ENCODE data around the gene RAET1L. TPM values are rescaled to one million over a fixed set of nuclear protein-coding genes. Genes with fewer than 3 reads are reported as not detected.

RAET1L gene
- total and polyA plus RNA-seq, 2 experiments from 2014 or later = not detected

DNA sequence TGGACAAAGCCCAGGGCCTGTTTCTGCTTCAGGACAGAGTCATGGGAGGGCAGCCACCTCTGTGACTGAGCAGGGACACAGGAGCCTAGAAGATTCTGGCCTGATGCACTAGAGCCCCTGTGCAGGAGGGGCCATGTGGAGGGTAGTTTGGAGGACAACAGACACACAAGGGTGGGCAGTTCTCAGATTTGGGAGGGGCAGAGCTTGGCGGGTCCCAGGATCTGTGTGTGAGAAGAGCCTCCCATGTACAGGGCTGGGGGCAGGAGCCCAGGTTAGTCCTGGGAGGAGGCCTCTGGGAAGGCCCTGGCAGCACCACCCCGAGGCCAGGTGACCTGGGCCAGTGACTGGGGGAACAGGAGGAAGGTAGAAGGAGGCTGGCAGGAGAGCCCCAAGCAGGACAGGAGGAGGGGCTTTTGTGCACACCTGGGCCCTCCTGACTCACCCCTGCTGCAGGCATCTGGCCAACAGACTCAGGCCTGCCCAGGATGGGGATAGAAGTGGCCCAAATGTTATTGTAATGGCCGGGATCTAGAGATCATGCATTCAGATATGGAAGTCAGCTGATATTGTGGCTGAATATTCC is 45.0 kb upstream of the RAET1L start:
- H3K27me3 Mint-ChIP-seq (ENCODE audit: insufficient read depth, low read depth, poor library complexity) = peaks cover 24% of the 10 kb centered on the region
- no peak for ATAC-seq
- H3K27ac ChIP-seq (ENCODE audit: low read depth) = no peak overlapping the region

More for the DNA sequence above, 45.0 kb upstream of the RAET1L start:
- no peaks in the 10 kb centered on the region for H4K20me1 ChIP-seq (replicated peaks; ENCODE audit: insufficient read depth)
- Mint-ChIP-seq H3K4me3 (no peak overlapping the region), H3K4me1 (peaks cover 17% of the 10 kb centered on the region), H3K27ac (no peak overlapping the region), H3K36me3 (ENCODE audit: low read depth) (no peaks in the 10 kb centered on the region; the same call in 2 of the 3 replicates), H3K9me3 (no peaks in the 10 kb centered on the region)
- no peaks in the 10 kb centered on the region for H3K4me1 ChIP-seq (ENCODE audit: insufficient read depth)
- H3K4me3 ChIP-seq = no peak overlapping the region
- DNase-seq (ENCODE audit: low spot score) = no peak
- no peaks in the 10 kb centered on the region for H3K9me2 ChIP-seq (ENCODE audit: insufficient read depth)
- H3K27me3 ChIP-seq (ENCODE audit: insufficient read depth) = peaks cover 23% of the 10 kb centered on the region
- TF ChIP-seq POLR2AphosphoS5 (IDR thresholded peaks at IDR 0.05; ENCODE audit: low read depth) = no peak
- TF ChIP-seq, protein P1, sequence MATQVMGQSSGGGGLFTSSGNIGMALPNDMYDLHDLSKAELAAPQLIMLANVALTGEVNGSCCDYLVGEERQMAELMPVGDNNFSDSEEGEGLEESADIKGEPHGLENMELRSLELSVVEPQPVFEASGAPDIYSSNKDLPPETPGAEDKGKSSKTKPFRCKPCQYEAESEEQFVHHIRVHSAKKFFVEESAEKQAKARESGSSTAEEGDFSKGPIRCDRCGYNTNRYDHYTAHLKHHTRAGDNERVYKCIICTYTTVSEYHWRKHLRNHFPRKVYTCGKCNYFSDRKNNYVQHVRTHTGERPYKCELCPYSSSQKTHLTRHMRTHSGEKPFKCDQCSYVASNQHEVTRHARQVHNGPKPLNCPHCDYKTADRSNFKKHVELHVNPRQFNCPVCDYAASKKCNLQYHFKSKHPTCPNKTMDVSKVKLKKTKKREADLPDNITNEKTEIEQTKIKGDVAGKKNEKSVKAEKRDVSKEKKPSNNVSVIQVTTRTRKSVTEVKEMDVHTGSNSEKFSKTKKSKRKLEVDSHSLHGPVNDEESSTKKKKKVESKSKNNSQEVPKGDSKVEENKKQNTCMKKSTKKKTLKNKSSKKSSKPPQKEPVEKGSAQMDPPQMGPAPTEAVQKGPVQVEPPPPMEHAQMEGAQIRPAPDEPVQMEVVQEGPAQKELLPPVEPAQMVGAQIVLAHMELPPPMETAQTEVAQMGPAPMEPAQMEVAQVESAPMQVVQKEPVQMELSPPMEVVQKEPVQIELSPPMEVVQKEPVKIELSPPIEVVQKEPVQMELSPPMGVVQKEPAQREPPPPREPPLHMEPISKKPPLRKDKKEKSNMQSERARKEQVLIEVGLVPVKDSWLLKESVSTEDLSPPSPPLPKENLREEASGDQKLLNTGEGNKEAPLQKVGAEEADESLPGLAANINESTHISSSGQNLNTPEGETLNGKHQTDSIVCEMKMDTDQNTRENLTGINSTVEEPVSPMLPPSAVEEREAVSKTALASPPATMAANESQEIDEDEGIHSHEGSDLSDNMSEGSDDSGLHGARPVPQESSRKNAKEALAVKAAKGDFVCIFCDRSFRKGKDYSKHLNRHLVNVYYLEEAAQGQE (IDR thresholded peaks at IDR 0.05; ENCODE audit: unreplicated experiment) = no peak
- TF ChIP-seq ZNF331 (CRISPR knock-in tag; IDR thresholded peaks at IDR 0.05; ENCODE audit: low read depth) = no peak
- TF ChIP-seq JUNB (IDR thresholded peaks at IDR 0.05; ENCODE audit: unreplicated experiment) = no peak
- TF ChIP-seq EZH2phosphoT487 (IDR thresholded peaks at IDR 0.05; ENCODE audit: unreplicated experiment) = no peak
- TF ChIP-seq, protein P2, sequence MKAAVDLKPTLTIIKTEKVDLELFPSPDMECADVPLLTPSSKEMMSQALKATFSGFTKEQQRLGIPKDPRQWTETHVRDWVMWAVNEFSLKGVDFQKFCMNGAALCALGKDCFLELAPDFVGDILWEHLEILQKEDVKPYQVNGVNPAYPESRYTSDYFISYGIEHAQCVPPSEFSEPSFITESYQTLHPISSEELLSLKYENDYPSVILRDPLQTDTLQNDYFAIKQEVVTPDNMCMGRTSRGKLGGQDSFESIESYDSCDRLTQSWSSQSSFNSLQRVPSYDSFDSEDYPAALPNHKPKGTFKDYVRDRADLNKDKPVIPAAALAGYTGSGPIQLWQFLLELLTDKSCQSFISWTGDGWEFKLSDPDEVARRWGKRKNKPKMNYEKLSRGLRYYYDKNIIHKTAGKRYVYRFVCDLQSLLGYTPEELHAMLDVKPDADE (IDR thresholded peaks at IDR 0.05) = no peak
- TF ChIP-seq ZNF114 (CRISPR knock-in tag; IDR thresholded peaks at IDR 0.05) = no peak
- TF ChIP-seq, protein P3, sequence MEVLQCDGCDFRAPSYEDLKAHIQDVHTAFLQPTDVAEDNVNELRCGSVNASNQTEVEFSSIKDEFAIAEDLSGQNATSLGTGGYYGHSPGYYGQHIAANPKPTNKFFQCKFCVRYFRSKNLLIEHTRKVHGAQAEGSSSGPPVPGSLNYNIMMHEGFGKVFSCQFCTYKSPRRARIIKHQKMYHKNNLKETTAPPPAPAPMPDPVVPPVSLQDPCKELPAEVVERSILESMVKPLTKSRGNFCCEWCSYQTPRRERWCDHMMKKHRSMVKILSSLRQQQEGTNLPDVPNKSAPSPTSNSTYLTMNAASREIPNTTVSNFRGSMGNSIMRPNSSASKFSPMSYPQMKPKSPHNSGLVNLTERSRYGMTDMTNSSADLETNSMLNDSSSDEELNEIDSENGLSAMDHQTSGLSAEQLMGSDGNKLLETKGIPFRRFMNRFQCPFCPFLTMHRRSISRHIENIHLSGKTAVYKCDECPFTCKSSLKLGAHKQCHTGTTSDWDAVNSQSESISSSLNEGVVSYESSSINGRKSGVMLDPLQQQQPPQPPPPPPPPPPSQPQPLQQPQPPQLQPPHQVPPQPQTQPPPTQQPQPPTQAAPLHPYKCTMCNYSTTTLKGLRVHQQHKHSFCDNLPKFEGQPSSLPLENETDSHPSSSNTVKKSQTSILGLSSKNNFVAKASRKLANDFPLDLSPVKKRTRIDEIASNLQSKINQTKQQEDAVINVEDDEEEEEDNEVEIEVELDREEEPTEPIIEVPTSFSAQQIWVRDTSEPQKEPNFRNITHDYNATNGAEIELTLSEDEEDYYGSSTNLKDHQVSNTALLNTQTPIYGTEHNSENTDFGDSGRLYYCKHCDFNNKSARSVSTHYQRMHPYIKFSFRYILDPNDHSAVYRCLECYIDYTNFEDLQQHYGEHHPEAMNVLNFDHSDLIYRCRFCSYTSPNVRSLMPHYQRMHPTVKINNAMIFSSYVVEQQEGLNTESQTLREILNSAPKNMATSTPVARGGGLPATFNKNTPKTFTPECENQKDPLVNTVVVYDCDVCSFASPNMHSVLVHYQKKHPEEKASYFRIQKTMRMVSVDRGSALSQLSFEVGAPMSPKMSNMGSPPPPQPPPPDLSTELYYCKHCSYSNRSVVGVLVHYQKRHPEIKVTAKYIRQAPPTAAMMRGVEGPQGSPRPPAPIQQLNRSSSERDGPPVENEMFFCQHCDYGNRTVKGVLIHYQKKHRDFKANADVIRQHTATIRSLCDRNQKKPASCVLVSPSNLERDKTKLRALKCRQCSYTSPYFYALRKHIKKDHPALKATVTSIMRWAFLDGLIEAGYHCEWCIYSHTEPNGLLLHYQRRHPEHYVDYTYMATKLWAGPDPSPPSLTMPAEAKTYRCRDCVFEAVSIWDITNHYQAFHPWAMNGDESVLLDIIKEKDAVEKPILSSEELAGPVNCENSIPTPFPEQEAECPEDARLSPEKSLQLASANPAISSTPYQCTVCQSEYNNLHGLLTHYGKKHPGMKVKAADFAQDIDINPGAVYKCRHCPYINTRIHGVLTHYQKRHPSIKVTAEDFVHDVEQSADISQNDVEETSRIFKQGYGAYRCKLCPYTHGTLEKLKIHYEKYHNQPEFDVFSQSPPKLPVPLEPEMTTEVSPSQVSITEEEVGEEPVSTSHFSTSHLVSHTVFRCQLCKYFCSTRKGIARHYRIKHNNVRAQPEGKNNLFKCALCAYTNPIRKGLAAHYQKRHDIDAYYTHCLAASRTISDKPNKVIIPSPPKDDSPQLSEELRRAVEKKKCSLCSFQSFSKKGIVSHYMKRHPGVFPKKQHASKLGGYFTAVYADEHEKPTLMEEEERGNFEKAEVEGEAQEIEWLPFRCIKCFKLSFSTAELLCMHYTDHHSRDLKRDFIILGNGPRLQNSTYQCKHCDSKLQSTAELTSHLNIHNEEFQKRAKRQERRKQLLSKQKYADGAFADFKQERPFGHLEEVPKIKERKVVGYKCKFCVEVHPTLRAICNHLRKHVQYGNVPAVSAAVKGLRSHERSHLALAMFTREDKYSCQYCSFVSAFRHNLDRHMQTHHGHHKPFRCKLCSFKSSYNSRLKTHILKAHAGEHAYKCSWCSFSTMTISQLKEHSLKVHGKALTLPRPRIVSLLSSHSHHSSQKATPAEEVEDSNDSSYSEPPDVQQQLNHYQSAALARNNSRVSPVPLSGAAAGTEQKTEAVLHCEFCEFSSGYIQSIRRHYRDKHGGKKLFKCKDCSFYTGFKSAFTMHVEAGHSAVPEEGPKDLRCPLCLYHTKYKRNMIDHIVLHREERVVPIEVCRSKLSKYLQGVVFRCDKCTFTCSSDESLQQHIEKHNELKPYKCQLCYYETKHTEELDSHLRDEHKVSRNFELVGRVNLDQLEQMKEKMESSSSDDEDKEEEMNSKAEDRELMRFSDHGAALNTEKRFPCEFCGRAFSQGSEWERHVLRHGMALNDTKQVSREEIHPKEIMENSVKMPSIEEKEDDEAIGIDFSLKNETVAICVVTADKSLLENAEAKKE (CRISPR knock-in tag; IDR thresholded peaks at IDR 0.05) = no peak
- no peak for TF ChIP-seq NANOG (IDR thresholded peaks at IDR 0.05; ENCODE audit: borderline replicate concordance)
- no peak for TF ChIP-seq CREB1 (CRISPR knock-in tag; IDR thresholded peaks at IDR 0.05; ENCODE audit: low read depth)
- TF ChIP-seq, protein P4, sequence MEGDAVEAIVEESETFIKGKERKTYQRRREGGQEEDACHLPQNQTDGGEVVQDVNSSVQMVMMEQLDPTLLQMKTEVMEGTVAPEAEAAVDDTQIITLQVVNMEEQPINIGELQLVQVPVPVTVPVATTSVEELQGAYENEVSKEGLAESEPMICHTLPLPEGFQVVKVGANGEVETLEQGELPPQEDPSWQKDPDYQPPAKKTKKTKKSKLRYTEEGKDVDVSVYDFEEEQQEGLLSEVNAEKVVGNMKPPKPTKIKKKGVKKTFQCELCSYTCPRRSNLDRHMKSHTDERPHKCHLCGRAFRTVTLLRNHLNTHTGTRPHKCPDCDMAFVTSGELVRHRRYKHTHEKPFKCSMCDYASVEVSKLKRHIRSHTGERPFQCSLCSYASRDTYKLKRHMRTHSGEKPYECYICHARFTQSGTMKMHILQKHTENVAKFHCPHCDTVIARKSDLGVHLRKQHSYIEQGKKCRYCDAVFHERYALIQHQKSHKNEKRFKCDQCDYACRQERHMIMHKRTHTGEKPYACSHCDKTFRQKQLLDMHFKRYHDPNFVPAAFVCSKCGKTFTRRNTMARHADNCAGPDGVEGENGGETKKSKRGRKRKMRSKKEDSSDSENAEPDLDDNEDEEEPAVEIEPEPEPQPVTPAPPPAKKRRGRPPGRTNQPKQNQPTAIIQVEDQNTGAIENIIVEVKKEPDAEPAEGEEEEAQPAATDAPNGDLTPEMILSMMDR (conservative IDR thresholded peaks at IDR 0.05; ENCODE audit: low read depth in 2 of 2) = no peak
- no peak for TF ChIP-seq STAT1 (IDR thresholded peaks at IDR 0.05; ENCODE audit: unreplicated experiment)
- no peak for TF ChIP-seq EZH2 (IDR thresholded peaks at IDR 0.05; ENCODE audit: low read depth, unreplicated experiment)
- H2AFZ ChIP-seq = no peak overlapping the region
- H3K36me3 ChIP-seq (ENCODE audit: insufficient read depth) = no peaks in the 10 kb centered on the region
- no peaks in the 10 kb centered on the region for H3K79me2 ChIP-seq (replicated peaks; ENCODE audit: insufficient read depth)
- H3F3A ChIP-seq (replicated peaks; ENCODE audit: low read depth) = no peaks in the 10 kb centered on the region
- no peak overlapping the region for H3K4me2 ChIP-seq

All from GM23338 (cell line).